LoVo (cell line): ENCODE results near the gene PPP1R27.

Experiments used
- DNase-seq: peaks from one replicate; pipeline ENCODE4 v3.0.0-alpha.2; 2016; ENCODE audit warnings: low spot score

The PPP1R27 gene

GRCh38 chr17:81804559-81805399 lies 30.1 kb downstream of the PPP1R27 start:
- no peak for DNase-seq

GRCh38 chr17:81803728-81804558 lies 30.9 kb downstream of the PPP1R27 start, which contains the start of gene GCGR:
Gene GCGR, plus strand, starts transcription at chr17:81804150. Its CDS starts 4,869 bp downstream, at chr17:81809019.
- no peak for DNase-seq

- DNase-seq, result no peak
Observed at GRCh38 chr17:81802856-81803643, 31.8 kb downstream of the PPP1R27 start.

GRCh38 chr17:81802048-81802758 lies 32.6 kb downstream of the PPP1R27 start:
- DNase-seq, result no peak

GRCh38 chr17:81801327-81801726 lies 33.5 kb downstream of the PPP1R27 start:
- DNase-seq, result no peak

GRCh38 chr17:81794509-81794908 lies 40.3 kb downstream of the PPP1R27 start:
- no peak for DNase-seq

- no peak for DNase-seq
Observed at GRCh38 chr17:81794074-81794476, 40.8 kb downstream of the PPP1R27 start.

- no peak for DNase-seq
Observed at GRCh38 chr17:81792675-81793615, 41.9 kb downstream of the PPP1R27 start.
